Tibial nerve (tissue), 4 donors: ENCODE results near the gene SERTM2. TPM values are rescaled to one million over a fixed set of nuclear protein-coding genes. Genes with fewer than 3 reads are reported as not detected.

ENCODE experiments used
- DNase-seq, 2 donors: peaks; one replicate each; pipeline ENCODE4 v3.0.0-alpha.2; 2019; ENCODE audit warnings: low spot score in 2 of 2
- H3K27ac ChIP-seq, 4 donors: fragments of 200-600 bp; sonication (generic) in 3 of 4; one replicate each; pipeline ENCODE4 v1.5.1; 2017 to 2019; ENCODE audit warnings: mild to moderate bottlenecking in 1 of 4
- H3K27me3 ChIP-seq, 2 donors: fragments of 200-600 bp; sonication (generic) in 1 of 2; one replicate each; pipeline versions ENCODE4 v1.5.1 to v1.6.0; 2017 to 2019
- H3K36me3 ChIP-seq, 3 donors: fragments of 200-600 bp; sonication (generic); one replicate each; pipeline ENCODE4 v1.5.1; 2018 to 2019
- H3K4me1 ChIP-seq, 4 donors: fragments of 200-600 bp; sonication (generic) in 3 of 4; one replicate each; pipeline ENCODE4 v1.5.1; 2017 to 2019
- H3K4me3 ChIP-seq, 4 donors: fragments of 200-600 bp; sonication (generic) in 3 of 4; one replicate each; pipeline ENCODE4 v1.5.1; 2017 to 2019; ENCODE audit warnings: mild to moderate bottlenecking in 1 of 4, moderate library complexity in 1 of 4
- H3K9me3 ChIP-seq, 4 donors: fragments of 200-600 bp; sonication (generic) in 3 of 4; one replicate each; pipeline ENCODE4 v1.5.1; 2017 to 2019
- CTCF ChIP-seq, 5 experiments: fragments of 200-600 bp in 3 of 5; fragments of 450-650 bp in 2 of 5; sonication (generic) in 3 of 5; IDR thresholded peaks; one replicate each; pipeline ENCODE4 v1.5.1; 2016 to 2019; ENCODE audit warnings: antibody characterized with exemption in 5 of 5, mild to moderate bottlenecking in 3 of 5, moderate library complexity in 2 of 5
- EP300 ChIP-seq, 2 donors: sonication (generic); formaldehyde crosslinking; IDR thresholded peaks; one replicate each; pipeline ENCODE4 v1.6.1; 2017; ENCODE audit warnings: antibody characterized with exemption in 2 of 2, mild to moderate bottlenecking in 1 of 2
- POLR2A ChIP-seq, 2 donors: fragments of 450-650 bp; IDR thresholded peaks; one replicate each; pipeline ENCODE4 v1.6.1; 2017; ENCODE audit warnings: antibody characterized with exemption in 2 of 2, mild to moderate bottlenecking in 2 of 2, moderate library complexity in 2 of 2
- WGBS, 2 donors: methylation state at CpG; one replicate each; pipeline ENCODE4 v1.1.5; 2018; 5-methylcytosine and 5-hydroxymethylcytosine counted together
- total RNA-seq, 4 donors: library from RNA; depleted of rRNA; stranded (reverse); fragments of >200 nt; gene quantifications; one replicate each; pipeline ENCODE4 v1.1.0, GENCODE V29; 2016

SERTM2 gene
- not detected for total RNA-seq

- TF ChIP-seq CTCF (IDR thresholded peaks at IDR 0.05) (no peak), POLR2A (IDR thresholded peaks at IDR 0.05) (no peak), EP300 (IDR thresholded peaks at IDR 0.05) (no peak)
- H3K4me3 ChIP-seq: no peak within 1 kb of the TSS
- no peaks in the 10 kb centered on the region for H3K36me3 ChIP-seq
- no peak within 1 kb of the TSS for H3K27ac ChIP-seq
- no peaks in the 10 kb centered on the region for H3K4me1 ChIP-seq
- DNase-seq: no peak
- H3K9me3 ChIP-seq: no peaks in the 10 kb centered on the region
- H3K27me3 ChIP-seq: peaks cover 0 to 33% of the 10 kb centered on the region in 2 donors
- WGBS, 2 donors: 0 to 17% methylated on average over 3 of the region's 3 CpGs
Observed at GRCh38 chrX:111511477-111511876, at the start of gene SERTM2. TSS of gene SERTM2 (plus strand) at chrX:111511645. CDS start at chrX:111518858, 7,213 bp downstream.

GRCh38 chrX:111465669-111466068 lies 45.8 kb upstream of the SERTM2 start:
- no peak overlapping the region for H3K4me3 ChIP-seq
- DNase-seq: no peak
- no peaks in the 10 kb centered on the region for H3K36me3 ChIP-seq
- no peak overlapping the region for H3K27ac ChIP-seq
- no peak for TF ChIP-seq CTCF (IDR thresholded peaks at IDR 0.05)
- no peak for TF ChIP-seq POLR2A (IDR thresholded peaks at IDR 0.05)
- no peak for TF ChIP-seq EP300 (IDR thresholded peaks at IDR 0.05)
- WGBS, 2 donors: 12 to 56% methylated on average over 1 of the region's 1 CpG
- H3K9me3 ChIP-seq: no peaks in the 10 kb centered on the region
- H3K4me1 ChIP-seq: no peaks in the 10 kb centered on the region
- no peaks in the 10 kb centered on the region for H3K27me3 ChIP-seq

GRCh38 chrX:111467896-111468295 lies 43.5 kb upstream of the SERTM2 start:
- Histone ChIP-seq H3K4me1 (no peaks in the 10 kb centered on the region), H3K4me3 (no peak overlapping the region)
- WGBS, 2 donors: 0 to 6% methylated on average over 1 of the region's 1 CpG

GRCh38 chrX:111470681-111471403 lies 40.6 kb upstream of the SERTM2 start:
- TF ChIP-seq EP300 (IDR thresholded peaks at IDR 0.05) (no peak), POLR2A (IDR thresholded peaks at IDR 0.05) (no peak), CTCF (IDR thresholded peaks at IDR 0.05) (no peak)
- no peaks in the 10 kb centered on the region for H3K36me3 ChIP-seq
- WGBS, 2 donors: 75 to 100% methylated on average over 2 of the region's 2 CpGs
- H3K4me3 ChIP-seq: no peak overlapping the region
- no peaks in the 10 kb centered on the region for H3K4me1 ChIP-seq
- no peak for DNase-seq
- no peaks in the 10 kb centered on the region for H3K27me3 ChIP-seq
- H3K27ac ChIP-seq: no peak overlapping the region
- H3K9me3 ChIP-seq: peaks cover 0 to 8% (median 0%) of the 10 kb centered on the region in 4 donors

More at GRCh38 chrX:111467896-111468295, 43.5 kb upstream of the SERTM2 start:
- no peak for TF ChIP-seq POLR2A (IDR thresholded peaks at IDR 0.05)
- TF ChIP-seq CTCF (IDR thresholded peaks at IDR 0.05): no peak
- no peak for TF ChIP-seq EP300 (IDR thresholded peaks at IDR 0.05)
- no peak for DNase-seq
- Histone ChIP-seq H3K36me3 (no peaks in the 10 kb centered on the region), H3K9me3 (peaks cover 0 to 8% (median 0%) of the 10 kb centered on the region in 4 donors), H3K27me3 (no peaks in the 10 kb centered on the region), H3K27ac (no peak overlapping the region)

- TF ChIP-seq CTCF (IDR thresholded peaks at IDR 0.05): no peak
- TF ChIP-seq EP300 (IDR thresholded peaks at IDR 0.05): no peak
- TF ChIP-seq POLR2A (IDR thresholded peaks at IDR 0.05): no peak
- no peak overlapping the region for H3K27ac ChIP-seq
- H3K4me1 ChIP-seq: no peaks in the 10 kb centered on the region
- H3K27me3 ChIP-seq: peaks cover 0 to 8% of the 10 kb centered on the region in 2 donors
- no peaks in the 10 kb centered on the region for H3K36me3 ChIP-seq
- no peak for DNase-seq
- H3K4me3 ChIP-seq: no peak overlapping the region
- H3K9me3 ChIP-seq: peaks cover 0 to 7% (median 2%) of the 10 kb centered on the region in 4 donors
Observed at GRCh38 chrX:111481896-111482295, 29.5 kb upstream of the SERTM2 start.
